Epithelial cell of proximal tubule (primary cell): Measurements from ENCODE around the gene XAB2. TPM values are rescaled to one million over a fixed set of nuclear protein-coding genes. Genes with fewer than 3 reads are reported as not detected.

Experiments
- DNase-seq: peaks from one replicate; pipeline ENCODE4 v3.0.0-alpha.2; 2011; ENCODE audit warnings: low read depth
- H3K4me3 ChIP-seq: 2 replicates; pipeline ENCODE4 v1.5.1; 2011; ENCODE audit warnings: low read depth, mild to moderate bottlenecking, low read length
- CTCF ChIP-seq: conservative IDR thresholded peaks from 2 replicates; pipeline ENCODE4 v1.5.1; 2012; ENCODE audit warnings: low read depth, mild to moderate bottlenecking, low read length
- total RNA-seq: library from RNA; depleted of rRNA; stranded (reverse); fragments of >200 nt; gene quantifications from 2 replicates; pipeline ENCODE4 v1.2.3, GENCODE V29; 2015

The XAB2 gene
- total RNA-seq, 1 donor from 2014 or later: 44.1 TPM

GRCh38 chr19:7617172-7617571, 12.2 kb downstream of the XAB2 start:
- no peak overlapping the region for H3K4me3 ChIP-seq
- DNase-seq: no peak
- no peak for TF ChIP-seq CTCF

DNA sequence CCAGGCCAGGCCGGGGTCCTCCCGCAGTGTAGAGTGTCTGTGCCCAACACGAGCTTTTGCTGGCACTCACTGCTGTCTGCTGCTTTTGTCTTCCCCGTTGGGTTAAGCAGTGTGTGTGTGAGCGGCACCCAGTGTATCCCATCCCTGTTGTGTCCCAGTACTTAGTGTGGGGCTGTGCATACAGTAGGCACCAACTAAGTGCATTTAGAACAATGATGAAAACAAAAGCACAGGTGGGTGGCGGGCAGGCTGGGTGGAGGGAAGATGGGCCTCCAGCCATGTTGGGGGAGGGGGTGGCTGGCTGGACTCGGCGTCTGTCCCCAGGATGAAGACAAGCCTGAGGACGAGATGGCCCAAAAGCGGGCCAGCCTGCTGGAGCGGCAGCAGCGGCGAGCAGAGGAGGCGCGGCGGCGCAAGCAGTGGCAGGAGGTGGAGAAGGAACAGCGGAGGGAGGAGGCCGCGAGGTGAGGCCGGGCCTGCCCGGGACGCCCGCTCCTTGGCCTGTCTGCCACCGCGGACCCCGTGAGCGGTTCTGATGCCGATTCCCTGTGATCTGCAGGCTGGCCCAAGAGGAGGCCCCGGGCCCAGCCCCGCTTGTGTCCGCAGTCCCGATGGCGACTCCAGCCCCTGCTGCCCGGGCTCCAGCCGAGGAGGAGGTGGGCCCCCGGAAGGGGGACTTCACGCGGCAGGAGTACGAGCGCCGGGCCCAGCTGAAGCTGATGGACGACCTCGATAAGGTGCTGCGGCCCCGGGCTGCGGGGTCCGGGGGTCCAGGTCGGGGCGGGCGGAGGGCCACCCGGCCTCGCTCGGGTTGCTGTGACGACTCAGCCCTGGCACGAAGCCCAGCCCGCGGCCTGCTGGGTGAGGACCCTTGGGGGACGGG, 14.2 kb downstream of the XAB2 start:
- DNase-seq: no peak
- TF ChIP-seq CTCF: no peak
- H3K4me3 ChIP-seq: no peak overlapping the region

- no peak for TF ChIP-seq CTCF
- no peak for DNase-seq
- H3K4me3 ChIP-seq: no peak overlapping the region
Observed at GRCh38 chr19:7612282-7613274, 16.8 kb downstream of the XAB2 start.

- DNase-seq: no peak
- TF ChIP-seq CTCF: no peak
- no peak overlapping the region for H3K4me3 ChIP-seq
Observed at GRCh38 chr19:7611541-7612279, 17.6 kb downstream of the XAB2 start.

DNA sequence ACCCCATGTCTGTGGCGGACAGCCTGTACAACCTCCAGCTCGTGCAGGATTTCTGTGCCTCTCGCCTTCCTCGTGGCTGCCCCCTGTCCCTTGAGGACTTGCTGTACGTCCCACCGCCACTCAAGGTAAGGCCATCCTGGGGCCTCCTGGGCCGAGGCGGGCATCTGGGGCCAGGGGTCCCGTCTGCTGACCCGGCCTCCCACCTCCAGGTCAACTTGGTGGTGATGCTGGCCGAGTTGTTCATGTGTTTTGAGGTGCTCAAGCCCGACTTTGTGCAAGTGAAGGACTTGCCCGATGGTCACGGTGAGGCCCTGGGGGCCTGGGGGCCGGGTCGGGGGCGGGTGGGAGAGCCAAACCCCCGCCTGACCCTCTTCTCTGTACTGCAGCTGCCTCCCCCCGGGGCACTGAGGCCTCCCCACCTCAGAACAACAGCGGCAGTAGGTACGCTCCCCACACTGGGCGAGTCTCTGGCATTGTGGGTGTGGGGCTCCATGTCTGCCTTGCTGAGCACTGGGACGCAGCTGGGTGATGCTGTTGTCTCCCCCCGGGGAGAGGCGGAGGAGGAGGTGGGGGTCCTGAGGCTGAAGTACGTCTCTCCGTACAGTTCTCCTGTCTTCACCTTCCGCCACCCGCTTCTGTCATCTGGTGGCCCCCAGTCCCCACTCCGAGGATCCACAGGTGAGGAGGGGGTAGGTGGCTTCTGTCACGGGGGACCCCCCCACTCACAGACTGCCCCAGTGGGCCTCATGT, 18.7 kb downstream of the XAB2 start:
- no peak overlapping the region for H3K4me3 ChIP-seq
- DNase-seq: no peak
- no peak for TF ChIP-seq CTCF
